ENCODE data around the gene LIMCH1.

The LIMCH1 gene

DNA sequence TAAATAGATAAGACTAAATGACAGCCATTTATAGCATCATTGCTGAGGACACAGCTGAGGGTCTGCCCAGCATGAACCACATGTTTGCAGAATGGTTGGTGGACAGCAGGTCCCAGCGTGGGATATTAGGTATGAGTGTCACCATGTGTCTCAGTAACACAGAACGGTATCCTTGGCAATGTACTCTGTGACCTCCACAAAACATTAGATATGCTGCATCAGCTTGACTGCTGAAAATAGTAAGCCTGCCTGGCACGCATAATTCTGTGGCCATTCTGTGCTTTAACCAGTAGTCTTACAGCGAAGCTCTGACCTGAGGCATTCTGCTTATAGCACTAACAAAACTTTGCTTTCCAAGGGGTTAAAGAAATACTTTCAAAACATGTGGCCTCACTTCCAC lies 32.0 kb downstream of the LIMCH1 start:
- Mint-ChIP-seq H3K36me3 (ENCODE audit: low read depth) (no peaks in the 10 kb centered on the region), H3K27ac (no peak overlapping the region), H3K4me3 (no peak overlapping the region), H3K27me3 (peaks cover 3% of the 10 kb centered on the region), H3K4me1 (ENCODE audit: low read depth) (no peaks in the 10 kb centered on the region), H3K9me3 (no peaks in the 10 kb centered on the region)

DNA sequence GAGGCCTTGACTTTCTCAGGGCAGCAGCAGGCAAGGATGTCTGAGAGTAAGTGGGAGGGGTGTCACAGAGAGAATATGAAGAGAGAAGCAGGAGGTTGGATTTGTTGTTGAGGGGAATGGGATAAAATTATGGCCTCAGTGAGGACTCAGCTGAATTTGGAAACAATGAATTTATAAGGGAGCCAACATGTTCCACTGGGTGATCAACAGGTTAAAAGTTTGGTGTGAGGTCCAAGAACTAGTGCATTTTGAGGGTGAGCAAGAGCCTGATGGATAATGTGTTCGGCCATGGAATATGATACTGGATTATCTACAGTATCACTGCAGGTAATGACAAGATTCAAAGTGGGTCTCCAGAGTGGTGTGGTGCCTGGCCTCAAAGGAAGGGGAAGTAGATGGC lies 33.5 kb downstream of the LIMCH1 start:
- Mint-ChIP-seq H3K27me3 (peaks cover 3% of the 10 kb centered on the region), H3K36me3 (ENCODE audit: low read depth) (no peaks in the 10 kb centered on the region), H3K9me3 (no peaks in the 10 kb centered on the region), H3K4me3 (no peak overlapping the region), H3K4me1 (ENCODE audit: low read depth) (no peaks in the 10 kb centered on the region), H3K27ac (no peak overlapping the region)

DNA sequence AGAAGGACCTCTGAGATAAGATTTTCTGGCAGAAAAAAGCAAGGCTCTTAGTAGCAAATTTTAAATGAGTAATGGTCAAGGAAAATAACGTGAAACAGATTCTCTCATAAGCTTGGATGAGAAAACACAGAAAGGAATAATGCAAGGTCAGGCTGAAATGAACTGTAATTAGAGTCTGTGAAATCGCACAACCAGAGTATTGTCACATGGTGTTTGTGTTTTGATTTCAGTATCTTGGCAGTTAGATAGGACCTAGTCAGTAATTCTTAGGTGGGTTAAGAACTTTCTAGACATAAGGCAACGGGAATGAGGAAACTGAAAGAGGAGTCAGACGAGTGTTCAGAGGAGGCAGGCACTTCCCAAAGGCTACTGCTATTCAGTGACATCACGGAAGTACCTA lies 34.6 kb downstream of the LIMCH1 start:
- no peaks in the 10 kb centered on the region for H3K36me3 Mint-ChIP-seq (ENCODE audit: low read depth)
- no peak overlapping the region for H3K27ac Mint-ChIP-seq
- H3K4me3 Mint-ChIP-seq, result no peak overlapping the region
- H3K9me3 Mint-ChIP-seq, result no peaks in the 10 kb centered on the region
- H3K4me1 Mint-ChIP-seq (ENCODE audit: low read depth), result no peaks in the 10 kb centered on the region
- peaks cover 3% of the 10 kb centered on the region for H3K27me3 Mint-ChIP-seq

DNA sequence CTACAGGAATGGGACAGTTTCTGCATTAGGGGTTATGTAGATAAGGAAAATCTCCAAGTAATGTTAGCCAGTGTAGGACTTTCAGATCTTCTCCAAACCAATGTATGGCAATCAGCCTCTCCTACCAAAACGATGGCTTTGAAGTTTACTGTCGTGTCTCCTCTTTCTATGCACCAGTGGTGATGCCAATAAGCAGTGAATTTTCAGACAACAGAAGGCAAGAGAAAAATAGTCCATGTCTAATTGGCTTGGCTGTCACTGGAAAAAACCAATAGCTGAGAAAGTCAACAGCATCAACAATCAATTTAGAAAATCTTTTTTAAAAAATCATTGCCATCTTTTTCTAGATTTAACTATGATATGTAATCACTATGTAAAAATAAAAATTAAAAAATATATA lies 35.0 kb downstream of the LIMCH1 start:
- Mint-ChIP-seq H3K4me3 (no peak overlapping the region), H3K9me3 (no peaks in the 10 kb centered on the region), H3K27me3 (peaks cover 3% of the 10 kb centered on the region), H3K27ac (no peak overlapping the region), H3K4me1 (ENCODE audit: low read depth) (no peaks in the 10 kb centered on the region), H3K36me3 (ENCODE audit: low read depth) (no peaks in the 10 kb centered on the region)

DNA sequence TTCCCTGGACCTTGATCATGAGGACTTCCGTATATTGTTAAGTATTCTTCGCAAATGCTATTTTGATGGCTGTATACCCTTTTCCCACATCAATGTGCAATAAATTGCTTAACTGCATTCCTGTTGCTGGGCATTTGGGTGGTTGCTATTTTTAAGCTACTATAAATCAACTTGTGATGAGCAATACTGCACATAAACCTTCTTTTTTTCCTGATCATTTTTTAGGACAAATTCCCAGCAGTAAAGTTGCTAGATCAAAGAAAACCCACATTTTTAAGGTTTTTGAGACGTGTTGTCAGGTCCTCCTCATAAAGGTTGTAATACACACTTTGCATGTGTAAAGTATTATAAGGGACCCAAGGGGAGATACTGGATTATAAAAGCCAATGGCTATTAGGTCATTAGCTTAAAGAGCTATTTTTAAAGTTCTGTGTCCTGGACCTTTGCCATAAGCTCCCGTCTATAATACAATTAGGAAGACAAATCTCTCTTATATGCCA lies 35.6 kb downstream of the LIMCH1 start:
- H3K4me3 Mint-ChIP-seq, result no peak overlapping the region
- no peaks in the 10 kb centered on the region for H3K36me3 Mint-ChIP-seq (ENCODE audit: low read depth)
- H3K4me1 Mint-ChIP-seq (ENCODE audit: low read depth), result no peaks in the 10 kb centered on the region
- peaks cover 3% of the 10 kb centered on the region for H3K27me3 Mint-ChIP-seq
- no peaks in the 10 kb centered on the region for H3K9me3 Mint-ChIP-seq
- no peak overlapping the region for H3K27ac Mint-ChIP-seq

DNA sequence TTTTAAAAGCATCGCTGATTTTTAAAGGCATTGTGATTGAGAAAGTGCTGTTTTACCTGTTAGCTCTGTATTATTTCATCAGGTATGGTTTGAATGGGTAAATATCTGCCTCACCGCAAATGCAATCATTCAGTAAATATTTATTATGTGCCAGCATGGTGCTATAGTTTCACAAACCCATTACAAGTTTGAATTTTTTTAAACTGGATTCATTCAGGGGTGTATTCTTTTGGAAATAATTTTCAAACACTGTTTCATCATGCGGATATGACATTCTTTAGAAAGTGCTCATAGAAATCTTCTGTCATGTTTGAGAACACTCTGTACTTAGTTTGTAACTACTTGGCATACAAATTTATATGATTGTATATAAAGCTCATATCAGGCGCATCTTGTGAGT lies 37.2 kb downstream of the LIMCH1 start:
- H3K27ac Mint-ChIP-seq, result no peak overlapping the region
- H3K4me1 Mint-ChIP-seq (ENCODE audit: low read depth), result no peaks in the 10 kb centered on the region
- peaks cover 9% of the 10 kb centered on the region for H3K27me3 Mint-ChIP-seq
- H3K36me3 Mint-ChIP-seq (ENCODE audit: low read depth), result no peaks in the 10 kb centered on the region
- no peaks in the 10 kb centered on the region for H3K9me3 Mint-ChIP-seq
- H3K4me3 Mint-ChIP-seq, result no peak overlapping the region

DNA sequence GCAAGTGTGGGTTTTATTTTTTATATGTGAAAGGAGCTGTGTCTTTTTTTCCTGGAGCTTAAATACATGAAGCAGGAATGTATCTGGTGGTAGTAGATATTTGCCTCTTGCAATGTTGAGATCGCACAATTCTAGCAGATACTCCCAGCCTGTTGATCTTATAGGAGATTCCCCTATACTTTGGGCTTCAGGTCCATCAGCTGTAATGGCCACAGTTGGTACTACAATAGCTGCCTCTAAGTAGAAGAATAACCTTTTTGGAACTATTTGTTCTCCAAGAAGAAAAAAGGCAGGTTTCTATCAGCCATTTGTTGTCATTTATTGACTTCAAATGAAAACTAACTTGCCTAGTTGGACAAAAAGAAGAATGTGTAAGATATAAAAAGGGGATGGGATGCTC lies 37.7 kb downstream of the LIMCH1 start:
- no peaks in the 10 kb centered on the region for H3K36me3 Mint-ChIP-seq (ENCODE audit: low read depth)
- H3K9me3 Mint-ChIP-seq, result no peaks in the 10 kb centered on the region
- H3K4me3 Mint-ChIP-seq, result no peak overlapping the region
- no peak overlapping the region for H3K27ac Mint-ChIP-seq
- peaks cover 9% of the 10 kb centered on the region for H3K27me3 Mint-ChIP-seq
- H3K4me1 Mint-ChIP-seq (ENCODE audit: low read depth), result no peaks in the 10 kb centered on the region

DNA sequence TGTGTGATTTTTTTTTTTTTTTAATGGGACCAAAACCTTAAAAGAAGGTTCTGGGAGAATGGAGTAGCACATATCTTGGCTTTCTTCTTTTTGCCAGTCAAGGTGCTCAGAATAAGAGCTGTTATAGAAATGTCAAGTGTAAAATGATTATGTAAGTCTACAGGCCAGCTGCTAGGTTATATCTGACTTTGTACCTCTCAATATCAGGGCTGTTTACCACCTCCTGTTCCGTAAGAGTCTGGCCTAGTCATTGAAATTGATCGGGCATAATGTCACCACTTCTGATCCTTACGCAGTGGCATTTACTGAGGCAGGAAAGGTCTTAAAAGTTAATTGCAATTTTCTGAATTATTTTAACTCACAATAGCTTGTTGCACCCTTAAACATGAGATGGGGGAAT lies 41.1 kb downstream of the LIMCH1 start:
- Mint-ChIP-seq H3K27ac (no peak overlapping the region), H3K36me3 (ENCODE audit: low read depth) (no peaks in the 10 kb centered on the region), H3K9me3 (peaks cover 7% of the 10 kb centered on the region), H3K27me3 (peaks cover 6% of the 10 kb centered on the region), H3K4me3 (no peak overlapping the region), H3K4me1 (ENCODE audit: low read depth) (no peaks in the 10 kb centered on the region)

DNA sequence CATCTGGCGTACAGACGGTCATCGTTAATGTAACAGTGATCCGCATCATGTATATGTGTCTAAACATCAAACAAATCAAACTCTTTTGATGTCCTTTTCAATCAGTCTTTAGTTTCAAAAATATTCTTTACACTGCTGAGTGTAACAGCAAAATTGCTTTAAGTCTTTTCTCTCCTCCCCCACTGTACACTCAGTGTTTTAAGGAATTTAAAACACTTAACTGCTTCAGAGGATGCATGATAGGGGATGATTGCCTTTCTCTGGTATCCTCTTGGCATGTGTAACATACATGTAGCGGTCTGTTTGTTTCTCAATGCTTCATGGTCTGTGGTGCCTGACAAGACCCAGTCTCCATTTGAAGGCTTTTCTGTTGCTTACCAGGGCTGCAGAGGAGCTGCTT lies 41.6 kb downstream of the LIMCH1 start:
- Mint-ChIP-seq H3K4me1 (ENCODE audit: low read depth) (no peaks in the 10 kb centered on the region), H3K9me3 (peaks cover 10% of the 10 kb centered on the region), H3K36me3 (ENCODE audit: low read depth) (no peaks in the 10 kb centered on the region), H3K27ac (no peak overlapping the region), H3K4me3 (no peak overlapping the region), H3K27me3 (peaks cover 6% of the 10 kb centered on the region)

DNA sequence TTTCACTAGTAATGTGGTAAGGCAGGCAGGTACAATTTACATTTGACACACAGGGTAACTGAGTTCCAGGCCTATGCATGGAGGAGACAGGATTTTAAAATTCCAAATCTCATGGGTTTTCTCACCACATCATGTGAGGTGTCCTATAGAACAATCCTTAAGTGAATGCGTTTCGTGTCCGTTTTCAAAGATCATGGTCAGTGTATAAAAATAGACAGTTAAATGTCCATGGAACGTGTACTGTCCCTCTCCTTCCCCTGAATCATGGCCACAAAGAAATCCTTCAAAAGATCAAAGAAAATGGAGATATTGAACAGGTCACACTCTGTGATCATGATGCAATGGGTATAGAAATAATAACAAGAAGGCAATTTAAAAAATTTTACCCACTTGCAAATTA lies 42.0 kb downstream of the LIMCH1 start:
- Mint-ChIP-seq H3K27me3 (peaks cover 6% of the 10 kb centered on the region), H3K27ac (no peak overlapping the region), H3K4me1 (ENCODE audit: low read depth) (no peaks in the 10 kb centered on the region), H3K4me3 (no peak overlapping the region), H3K36me3 (ENCODE audit: low read depth) (no peaks in the 10 kb centered on the region), H3K9me3 (peaks cover 14% of the 10 kb centered on the region)

DNA sequence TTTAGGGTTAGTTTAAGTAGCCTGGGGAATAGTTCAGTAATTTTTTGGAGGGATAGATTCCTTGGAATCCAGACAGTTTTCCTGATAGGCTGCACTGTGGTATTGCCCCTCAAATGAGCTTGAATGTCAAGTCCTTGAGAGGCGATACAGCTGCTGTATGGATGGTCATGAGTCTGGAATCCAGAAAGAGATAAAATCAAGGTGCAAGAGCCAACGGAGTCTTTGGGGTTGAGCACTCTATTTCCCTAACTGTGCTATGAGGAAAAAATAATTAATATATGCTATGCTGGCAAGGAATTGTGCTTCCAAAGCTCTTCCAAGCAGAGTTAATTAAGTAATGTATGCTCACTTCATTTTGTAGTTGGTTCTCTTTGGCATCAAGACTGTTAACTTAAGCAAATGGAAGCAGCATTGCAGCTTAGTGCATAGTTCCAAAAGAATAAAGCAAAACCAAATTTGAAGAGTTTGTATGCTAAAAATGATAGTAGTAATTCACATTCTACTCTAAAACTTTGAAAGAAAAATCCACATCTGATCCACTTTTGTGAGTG lies 48.8 kb downstream of the LIMCH1 start:
- H3K27me3 Mint-ChIP-seq, result peaks cover 4% of the 10 kb centered on the region

DNA sequence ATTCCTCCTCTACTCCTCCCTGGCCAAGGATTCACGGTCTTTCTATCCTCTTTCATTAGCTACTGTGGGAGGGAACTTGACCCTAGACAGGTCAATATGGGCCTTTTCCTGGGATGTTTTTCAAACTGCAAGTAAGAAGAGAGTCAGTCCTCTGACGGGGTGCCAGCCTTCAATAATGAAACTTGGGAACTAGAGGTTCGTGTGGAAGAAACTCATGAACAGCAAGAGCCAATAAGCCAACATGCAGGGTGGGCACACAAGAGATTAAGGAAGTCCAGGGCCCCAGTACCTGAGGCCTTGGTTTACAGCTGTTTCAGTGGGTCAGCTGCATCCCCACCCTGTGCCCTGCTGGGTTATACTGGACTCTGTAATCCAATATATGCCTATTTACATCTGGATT lies 49.3 kb downstream of the LIMCH1 start:
- Mint-ChIP-seq H3K4me1 (ENCODE audit: low read depth) (no peaks in the 10 kb centered on the region), H3K36me3 (ENCODE audit: low read depth) (no peaks in the 10 kb centered on the region), H3K27me3 (peaks cover 4% of the 10 kb centered on the region), H3K9me3 (peaks cover 14% of the 10 kb centered on the region), H3K4me3 (no peak overlapping the region), H3K27ac (no peak overlapping the region)

More for the DNA sequence above, 48.8 kb downstream of the LIMCH1 start:
- H3K36me3 Mint-ChIP-seq (ENCODE audit: low read depth), result no peaks in the 10 kb centered on the region
- H3K27ac Mint-ChIP-seq, result no peak overlapping the region
- no peak overlapping the region for H3K4me3 Mint-ChIP-seq
- H3K9me3 Mint-ChIP-seq, result peaks cover 17% of the 10 kb centered on the region
- H3K4me1 Mint-ChIP-seq (ENCODE audit: low read depth), result no peaks in the 10 kb centered on the region

DNA sequence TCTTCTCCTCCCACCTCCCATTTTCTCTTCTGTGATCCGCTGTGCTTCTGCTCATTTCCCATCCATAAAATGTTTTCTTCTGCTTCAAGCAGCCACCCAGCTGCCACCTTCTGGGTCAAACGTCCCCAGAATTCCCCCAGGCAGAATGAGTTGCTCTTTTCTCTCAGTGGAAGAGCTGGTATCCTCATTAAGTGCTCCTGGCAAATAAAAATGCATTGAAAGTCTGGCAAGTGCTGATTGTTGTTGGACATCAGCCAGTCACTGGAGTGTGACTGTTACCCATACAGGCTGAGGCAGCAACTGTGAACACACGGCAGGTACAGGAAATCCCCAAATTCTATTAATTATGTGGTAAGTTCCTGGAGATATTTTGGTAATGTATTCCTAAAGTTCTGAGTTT lies 52.6 kb downstream of the LIMCH1 start:
- no peak overlapping the region for H3K4me3 Mint-ChIP-seq
- H3K36me3 Mint-ChIP-seq (ENCODE audit: low read depth), result no peaks in the 10 kb centered on the region
- H3K27me3 Mint-ChIP-seq, result peaks cover 4% of the 10 kb centered on the region
- no peaks in the 10 kb centered on the region for H3K9me3 Mint-ChIP-seq
- no peak overlapping the region for H3K27ac Mint-ChIP-seq
- H3K4me1 Mint-ChIP-seq (ENCODE audit: low read depth), result no peaks in the 10 kb centered on the region

DNA sequence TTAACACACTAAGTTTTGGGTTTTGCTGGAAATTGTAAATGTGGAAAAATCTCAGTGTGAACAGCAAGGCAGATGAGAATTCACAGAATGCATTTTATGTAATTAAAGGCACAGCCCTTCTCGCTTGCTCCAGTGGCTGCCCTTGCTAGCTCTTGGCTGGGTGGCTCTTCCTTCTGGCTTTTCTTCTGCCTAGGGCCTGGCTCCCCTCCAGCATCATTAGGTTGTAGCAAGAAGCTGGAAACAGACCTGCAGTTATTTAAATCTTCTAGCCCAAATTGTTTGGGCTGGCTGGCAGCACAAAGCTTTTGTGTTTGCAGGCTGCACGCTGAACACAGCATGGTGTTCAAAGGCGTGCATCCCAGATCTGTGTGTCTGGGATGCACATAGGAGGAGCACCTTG lies 56.5 kb downstream of the LIMCH1 start:
- H3K4me3 Mint-ChIP-seq, result no peak overlapping the region
- H3K27me3 Mint-ChIP-seq, result no peaks in the 10 kb centered on the region
- no peaks in the 10 kb centered on the region for H3K36me3 Mint-ChIP-seq (ENCODE audit: low read depth)
- no peaks in the 10 kb centered on the region for H3K4me1 Mint-ChIP-seq (ENCODE audit: low read depth)
- H3K9me3 Mint-ChIP-seq, result no peaks in the 10 kb centered on the region
- H3K27ac Mint-ChIP-seq, result no peak overlapping the region

DNA sequence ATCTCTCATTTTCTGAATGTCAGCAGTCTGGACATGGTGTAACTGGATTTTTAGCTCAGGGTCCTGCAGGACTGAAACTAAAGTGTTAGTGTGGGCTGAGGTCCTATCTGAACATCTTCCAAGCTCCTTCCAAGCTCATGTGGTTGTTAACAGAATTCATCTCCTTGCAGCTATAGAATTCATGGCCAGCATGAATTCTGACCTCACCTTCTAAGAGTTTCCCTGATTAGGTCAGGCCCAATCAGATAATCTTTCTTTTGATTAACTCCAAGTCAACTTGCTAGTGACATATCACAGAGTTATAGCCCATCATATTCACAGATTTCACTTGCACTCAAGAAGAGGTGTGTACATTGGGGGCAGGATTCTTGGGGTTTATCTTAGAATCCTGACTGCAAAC lies 59.5 kb downstream of the LIMCH1 start:
- H3K9me3 Mint-ChIP-seq, result no peaks in the 10 kb centered on the region
- H3K4me3 Mint-ChIP-seq, result no peak overlapping the region

DNA sequence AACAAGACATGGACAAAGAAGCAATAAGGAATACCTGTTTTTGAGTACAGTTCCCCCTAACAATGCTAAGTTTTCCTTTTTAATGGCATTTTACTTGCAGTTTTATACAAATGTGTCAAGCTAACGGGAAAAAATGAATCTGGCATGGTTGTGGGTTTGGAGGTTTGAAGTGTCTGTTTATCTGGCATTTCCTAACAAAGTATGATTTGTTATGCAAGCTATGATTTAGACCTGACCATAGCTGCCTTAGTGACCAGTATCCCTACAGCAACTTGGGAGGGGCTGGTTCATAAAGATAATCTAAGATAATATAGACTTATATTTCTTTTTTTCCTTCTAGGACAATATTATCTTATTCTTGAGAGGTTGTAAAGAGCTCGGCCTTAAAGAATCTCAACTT lies 60.6 kb downstream of the LIMCH1 start:
- no peaks in the 10 kb centered on the region for H3K36me3 Mint-ChIP-seq (ENCODE audit: low read depth)

More for the DNA sequence above, 59.5 kb downstream of the LIMCH1 start:
- Mint-ChIP-seq H3K36me3 (ENCODE audit: low read depth) (no peaks in the 10 kb centered on the region), H3K27ac (no peak overlapping the region), H3K4me1 (ENCODE audit: low read depth) (no peaks in the 10 kb centered on the region), H3K27me3 (peaks cover 5% of the 10 kb centered on the region)

More for the DNA sequence above, 60.6 kb downstream of the LIMCH1 start:
- H3K27me3 Mint-ChIP-seq, result peaks cover 5% of the 10 kb centered on the region
- H3K9me3 Mint-ChIP-seq, result no peaks in the 10 kb centered on the region
- no peak overlapping the region for H3K27ac Mint-ChIP-seq
- H3K4me3 Mint-ChIP-seq, result no peak overlapping the region
- no peaks in the 10 kb centered on the region for H3K4me1 Mint-ChIP-seq (ENCODE audit: low read depth)

Measured in stimulated activated naive CD8-positive, alpha-beta T cell treated with anti-CD3 and anti-CD28 coated beads, Interleukin-15, Interleukin-2, amounts not matched to agents 100 ng/mL and 50 ng/mL, for 24 hours (primary cell).